ENCODE results near the gene BST2.

DNA sequence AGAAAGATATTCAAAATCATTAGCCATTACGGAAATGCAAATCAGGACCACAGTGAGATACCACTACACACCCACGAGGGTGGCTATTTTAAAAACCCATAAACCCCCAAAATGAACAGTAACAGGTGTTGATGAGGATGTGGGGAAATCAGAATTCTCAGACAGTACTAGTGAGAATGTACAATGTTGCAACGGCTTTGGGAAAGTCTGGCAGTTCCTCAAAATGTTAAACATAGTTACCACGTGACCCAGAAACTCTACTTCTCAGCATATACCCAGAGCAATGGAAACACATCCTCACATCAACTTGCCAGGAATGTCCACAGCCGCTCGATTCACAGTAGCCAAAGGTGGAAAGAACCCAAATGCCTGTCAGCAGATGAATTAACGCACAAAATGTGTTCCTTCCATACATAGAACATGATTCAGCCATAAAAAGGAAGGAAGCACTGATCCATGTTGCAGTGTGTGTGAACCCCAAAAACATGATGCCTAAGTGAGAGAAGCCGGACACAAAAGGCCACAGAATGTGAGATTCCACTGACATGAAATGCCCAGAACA lies 35.3 kb downstream of the BST2 start:
- TF ChIP-seq, protein P1, sequence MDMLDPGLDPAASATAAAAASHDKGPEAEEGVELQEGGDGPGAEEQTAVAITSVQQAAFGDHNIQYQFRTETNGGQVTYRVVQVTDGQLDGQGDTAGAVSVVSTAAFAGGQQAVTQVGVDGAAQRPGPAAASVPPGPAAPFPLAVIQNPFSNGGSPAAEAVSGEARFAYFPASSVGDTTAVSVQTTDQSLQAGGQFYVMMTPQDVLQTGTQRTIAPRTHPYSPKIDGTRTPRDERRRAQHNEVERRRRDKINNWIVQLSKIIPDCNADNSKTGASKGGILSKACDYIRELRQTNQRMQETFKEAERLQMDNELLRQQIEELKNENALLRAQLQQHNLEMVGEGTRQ (IDR thresholded peaks at IDR 0.05; ENCODE audit: low read depth, low read length) = peak; percentile 83
- TF ChIP-seq POLR2A (IDR thresholded peaks at IDR 0.05; ENCODE audit: low read depth, low read length) = no peak
- TF ChIP-seq, protein P2, sequence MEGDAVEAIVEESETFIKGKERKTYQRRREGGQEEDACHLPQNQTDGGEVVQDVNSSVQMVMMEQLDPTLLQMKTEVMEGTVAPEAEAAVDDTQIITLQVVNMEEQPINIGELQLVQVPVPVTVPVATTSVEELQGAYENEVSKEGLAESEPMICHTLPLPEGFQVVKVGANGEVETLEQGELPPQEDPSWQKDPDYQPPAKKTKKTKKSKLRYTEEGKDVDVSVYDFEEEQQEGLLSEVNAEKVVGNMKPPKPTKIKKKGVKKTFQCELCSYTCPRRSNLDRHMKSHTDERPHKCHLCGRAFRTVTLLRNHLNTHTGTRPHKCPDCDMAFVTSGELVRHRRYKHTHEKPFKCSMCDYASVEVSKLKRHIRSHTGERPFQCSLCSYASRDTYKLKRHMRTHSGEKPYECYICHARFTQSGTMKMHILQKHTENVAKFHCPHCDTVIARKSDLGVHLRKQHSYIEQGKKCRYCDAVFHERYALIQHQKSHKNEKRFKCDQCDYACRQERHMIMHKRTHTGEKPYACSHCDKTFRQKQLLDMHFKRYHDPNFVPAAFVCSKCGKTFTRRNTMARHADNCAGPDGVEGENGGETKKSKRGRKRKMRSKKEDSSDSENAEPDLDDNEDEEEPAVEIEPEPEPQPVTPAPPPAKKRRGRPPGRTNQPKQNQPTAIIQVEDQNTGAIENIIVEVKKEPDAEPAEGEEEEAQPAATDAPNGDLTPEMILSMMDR (conservative IDR thresholded peaks at IDR 0.05; ENCODE audit: low read depth, low read length) = no peak
- TF ChIP-seq BHLHE40 (IDR thresholded peaks at IDR 0.05; ENCODE audit: low read depth, low read length) = no peak

Data from IMR-90 (cell line).